ENCODE results near the gene NOCT.
A peak's percentile ranks its signal among the peaks of the same experiment; 100 is the strongest.

DNA sequence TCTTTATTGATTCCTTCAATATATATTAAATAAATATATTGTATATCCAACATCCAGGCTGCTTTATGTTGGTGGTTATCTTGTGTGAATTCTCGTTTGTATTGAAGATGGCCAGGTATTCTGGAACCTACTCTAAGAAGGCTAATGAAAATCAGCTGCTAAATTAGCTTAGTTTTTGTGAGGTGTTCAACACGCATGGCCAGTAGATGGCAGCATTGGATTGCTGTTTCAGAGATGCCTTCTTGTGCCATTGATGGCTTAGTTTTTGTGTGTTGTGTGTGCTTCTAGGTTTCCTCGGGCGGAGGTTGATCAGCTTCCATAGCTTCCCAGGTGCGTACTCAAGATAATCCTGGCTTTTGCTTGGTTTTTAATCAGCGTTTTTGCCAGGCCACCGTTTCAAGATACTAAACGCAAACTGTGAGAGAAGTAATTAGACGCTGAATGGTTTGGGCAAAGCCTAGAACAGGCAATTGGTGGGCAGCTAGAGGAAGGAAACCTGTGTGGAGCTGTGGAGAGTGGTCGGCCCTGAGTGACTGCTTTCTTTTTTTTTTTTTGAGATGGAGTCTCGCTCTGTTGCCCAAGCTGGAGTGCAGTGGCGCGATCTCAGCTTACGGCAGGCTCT is 15.1 kb downstream of the NOCT start:
- TF ChIP-seq POLR2A (IDR thresholded peaks at IDR 0.05; ENCODE audit: control extremely low read depth in 1 of 2, low read depth in 2 of 2, low read length in 2 of 2): no peak
- no peak for TF ChIP-seq EP300 (IDR thresholded peaks at IDR 0.05; ENCODE audit: borderline replicate concordance in 1 of 2, low read depth in 2 of 2, low read length in 2 of 2)
- TF ChIP-seq, protein P1, sequence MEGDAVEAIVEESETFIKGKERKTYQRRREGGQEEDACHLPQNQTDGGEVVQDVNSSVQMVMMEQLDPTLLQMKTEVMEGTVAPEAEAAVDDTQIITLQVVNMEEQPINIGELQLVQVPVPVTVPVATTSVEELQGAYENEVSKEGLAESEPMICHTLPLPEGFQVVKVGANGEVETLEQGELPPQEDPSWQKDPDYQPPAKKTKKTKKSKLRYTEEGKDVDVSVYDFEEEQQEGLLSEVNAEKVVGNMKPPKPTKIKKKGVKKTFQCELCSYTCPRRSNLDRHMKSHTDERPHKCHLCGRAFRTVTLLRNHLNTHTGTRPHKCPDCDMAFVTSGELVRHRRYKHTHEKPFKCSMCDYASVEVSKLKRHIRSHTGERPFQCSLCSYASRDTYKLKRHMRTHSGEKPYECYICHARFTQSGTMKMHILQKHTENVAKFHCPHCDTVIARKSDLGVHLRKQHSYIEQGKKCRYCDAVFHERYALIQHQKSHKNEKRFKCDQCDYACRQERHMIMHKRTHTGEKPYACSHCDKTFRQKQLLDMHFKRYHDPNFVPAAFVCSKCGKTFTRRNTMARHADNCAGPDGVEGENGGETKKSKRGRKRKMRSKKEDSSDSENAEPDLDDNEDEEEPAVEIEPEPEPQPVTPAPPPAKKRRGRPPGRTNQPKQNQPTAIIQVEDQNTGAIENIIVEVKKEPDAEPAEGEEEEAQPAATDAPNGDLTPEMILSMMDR (IDR thresholded peaks at IDR 0.05; ENCODE audit: control extremely low read depth in 1 of 3, insufficient read depth in 1 of 3, low read depth in 1 of 3, low read length in 3 of 3): peak in 2 of 3 experiments; percentile 83 to 96; a peak in 3 of 4 replicates
- TF ChIP-seq SP2 (IDR thresholded peaks at IDR 0.05; ENCODE audit: low read length): no peak
- TF ChIP-seq RAD21 (IDR thresholded peaks at IDR 0.05 in 1 of 2, conservative IDR thresholded peaks at IDR 0.05 in 1 of 2; ENCODE audit: low read depth in 2 of 2, low read length in 2 of 2): peak; percentile 96
- TF ChIP-seq SIN3A (conservative IDR thresholded peaks at IDR 0.05 in 1 of 2, IDR thresholded peaks at IDR 0.05 in 1 of 2; ENCODE audit: low read depth in 1 of 2, low read length in 2 of 2): no peak
- TF ChIP-seq NRF1 (IDR thresholded peaks at IDR 0.05; ENCODE audit: low read depth, low read length): no peak
- no peak for TF ChIP-seq EGR1 (IDR thresholded peaks at IDR 0.05; ENCODE audit: borderline replicate concordance, low read depth, low read length)
- TF ChIP-seq POU5F1 (IDR thresholded peaks at IDR 0.05; ENCODE audit: low read depth, low read length): no peak
- TF ChIP-seq, protein P2, sequence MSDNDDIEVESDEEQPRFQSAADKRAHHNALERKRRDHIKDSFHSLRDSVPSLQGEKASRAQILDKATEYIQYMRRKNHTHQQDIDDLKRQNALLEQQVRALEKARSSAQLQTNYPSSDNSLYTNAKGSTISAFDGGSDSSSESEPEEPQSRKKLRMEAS (IDR thresholded peaks at IDR 0.05): no peak
- no peak for TF ChIP-seq CREB1 (IDR thresholded peaks at IDR 0.05)
- TF ChIP-seq GABPA (IDR thresholded peaks at IDR 0.05; ENCODE audit: borderline replicate concordance, insufficient read depth, low read length): no peak

Data from H1 (cell line).